SK-N-DZ (cell line): ENCODE results near the gene PDS5B. TPM values are rescaled to one million over a fixed set of nuclear protein-coding genes. Genes with fewer than 3 reads are reported as not detected.
"Not testable (repeated sequence)": the region's sequence is repeated elsewhere in the genome, so short reads cannot be mapped to it uniquely, and the experiment has no call there.

Source experiments
- DNase-seq: peaks from one replicate; pipeline ENCODE4 v3.0.0-alpha.2; 2015; ENCODE audit warnings: low spot score
- polyA plus RNA-seq, 2 experiments: library from polyadenylated mRNA; depleted of rRNA; stranded (reverse); fragments of >200 nt; gene quantifications; 2 replicates each; pipeline ENCODE4 v1.2.3, GENCODE V29; 2014

PDS5B gene
- 7.6 and 14.1 TPM in 2 replicates for polyA plus RNA-seq (2014; cell fraction: cytosol; rRNA removed)
- polyA plus RNA-seq (2014; cell fraction: nucleus; rRNA removed), result 9.7 and 16.0 TPM in 2 replicates

- peak; percentile 94 for DNase-seq
Observed at GRCh38 chr13:32586080-32586900, at the start of gene PDS5B. TSS of gene PDS5B (plus strand) at chr13:32586452. CDS start at chr13:32648773, 62,321 bp downstream.

- no peak for DNase-seq
Observed at GRCh38 chr13:32537580-32538142, 48.6 kb upstream of the PDS5B start.

- DNase-seq, result no peak
Observed at GRCh38 chr13:32538143-32538620, 48.1 kb upstream of the PDS5B start.

GRCh38 chr13:32538621-32539246 lies 47.5 kb upstream of the PDS5B start, which contains the start of gene N4BP2L2:
TSS of gene N4BP2L2 (minus strand) at chr13:32538795. CDS start at chr13:32537027, 1,768 bp downstream.
- peak; percentile 97 for DNase-seq

GRCh38 chr13:32542221-32542620 lies 44.0 kb upstream of the PDS5B start:
- no peak for DNase-seq

- DNase-seq, result no peak
Observed at GRCh38 chr13:32545083-32545482, 41.2 kb upstream of the PDS5B start.

GRCh38 chr13:32548837-32549236 lies 37.4 kb upstream of the PDS5B start:
- DNase-seq, result no peak

GRCh38 chr13:32549788-32550187 lies 36.5 kb upstream of the PDS5B start:
- DNase-seq, result no peak

GRCh38 chr13:32553720-32554119 lies 32.5 kb upstream of the PDS5B start:
- DNase-seq, result no peak

GRCh38 chr13:32555613-32556012 lies 30.6 kb upstream of the PDS5B start:
- DNase-seq, result no peak

GRCh38 chr13:32560842-32561241 lies 25.4 kb upstream of the PDS5B start:
- not testable (repeated sequence) for DNase-seq

GRCh38 chr13:32575687-32576086 lies 10.6 kb upstream of the PDS5B start:
- DNase-seq, result not testable (repeated sequence)

- no peak for DNase-seq
Observed at GRCh38 chr13:32577032-32577431, 9.2 kb upstream of the PDS5B start.

- DNase-seq, result peak; percentile 24
Observed at GRCh38 chr13:32581177-32581786, 5.0 kb upstream of the PDS5B start.

- DNase-seq, result no peak
Observed at GRCh38 chr13:32582281-32582680, 4.0 kb upstream of the PDS5B start.

- DNase-seq, result no peak
Observed at GRCh38 chr13:32582991-32583390, 3.3 kb upstream of the PDS5B start.

GRCh38 chr13:32585550-32586079 lies 637 bp upstream of the PDS5B start:
- peak; percentile 29 for DNase-seq

- DNase-seq, result peak; percentile 56
Observed at GRCh38 chr13:32587011-32587810, 959 bp downstream of the PDS5B start.

GRCh38 chr13:32587811-32588170 lies 1.5 kb downstream of the PDS5B start:
- DNase-seq, result no peak

GRCh38 chr13:32588736-32589135 lies 2.5 kb downstream of the PDS5B start:
- DNase-seq, result no peak

GRCh38 chr13:32589471-32589870 lies 3.2 kb downstream of the PDS5B start:
- no peak for DNase-seq
